Glomerular visceral epithelial cell (primary cell): Measurements from ENCODE around the gene RET.

ENCODE experiments used
- DNase-seq: peaks from one replicate; pipeline ENCODE4 v3.0.0-alpha.2; 2016; ENCODE audit errors: extremely low spot score

Gene RET

DNA sequence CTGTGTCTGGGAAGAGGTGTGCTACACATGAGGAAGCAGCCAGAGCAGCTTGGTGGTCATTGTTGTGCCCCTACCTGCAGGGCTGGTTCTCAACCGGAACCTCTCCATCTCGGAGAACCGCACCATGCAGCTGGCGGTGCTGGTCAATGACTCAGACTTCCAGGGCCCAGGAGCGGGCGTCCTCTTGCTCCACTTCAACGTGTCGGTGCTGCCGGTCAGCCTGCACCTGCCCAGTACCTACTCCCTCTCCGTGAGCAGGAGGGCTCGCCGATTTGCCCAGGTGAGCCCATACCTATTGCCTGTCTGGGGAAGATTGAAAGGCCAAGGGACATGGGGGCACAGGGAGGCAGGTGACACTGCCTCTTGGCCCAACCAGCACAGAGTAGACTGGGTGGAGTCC is 32.1 kb downstream of the RET start:
- no peak for DNase-seq

GRCh38 chr10:43109671-43110249 is 32.9 kb downstream of the RET start:
- no peak for DNase-seq

DNA sequence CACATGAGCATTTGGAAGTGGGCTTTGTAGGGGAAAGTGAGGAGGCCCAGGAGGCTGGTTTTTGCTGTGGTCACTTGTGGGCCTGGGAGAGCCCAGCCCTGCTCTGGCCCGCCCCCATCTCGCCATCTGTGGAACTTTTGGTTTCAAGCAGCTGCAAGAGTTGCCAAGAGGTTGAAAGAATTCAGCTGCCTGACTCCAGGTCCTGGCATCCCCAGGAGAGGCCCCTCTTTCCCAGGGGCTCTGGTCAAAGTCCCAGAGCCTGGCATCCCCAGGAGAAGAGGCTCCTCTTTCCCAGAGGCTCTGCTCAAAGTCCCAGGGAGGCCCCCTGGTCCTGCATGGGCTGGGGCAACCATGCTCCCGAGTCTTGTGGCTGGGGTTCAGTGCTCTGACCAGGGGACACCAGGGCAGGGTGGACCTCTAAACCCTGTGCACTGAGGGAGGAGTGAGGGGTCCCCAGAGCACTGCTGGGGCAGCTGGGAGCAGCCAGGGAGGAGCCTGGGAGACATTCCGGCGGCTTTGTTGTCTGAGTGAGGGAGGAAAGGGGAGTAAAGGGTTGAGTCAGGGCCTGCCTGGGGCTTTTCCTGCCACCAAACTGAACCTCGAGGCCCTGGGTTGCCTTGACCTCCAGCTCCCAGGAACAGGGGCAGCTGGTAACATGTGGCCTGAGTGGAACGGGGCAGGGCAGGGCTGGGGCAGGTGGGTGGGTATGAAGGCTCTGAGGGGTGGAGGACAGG is 33.6 kb downstream of the RET start:
- no peak for DNase-seq

DNA sequence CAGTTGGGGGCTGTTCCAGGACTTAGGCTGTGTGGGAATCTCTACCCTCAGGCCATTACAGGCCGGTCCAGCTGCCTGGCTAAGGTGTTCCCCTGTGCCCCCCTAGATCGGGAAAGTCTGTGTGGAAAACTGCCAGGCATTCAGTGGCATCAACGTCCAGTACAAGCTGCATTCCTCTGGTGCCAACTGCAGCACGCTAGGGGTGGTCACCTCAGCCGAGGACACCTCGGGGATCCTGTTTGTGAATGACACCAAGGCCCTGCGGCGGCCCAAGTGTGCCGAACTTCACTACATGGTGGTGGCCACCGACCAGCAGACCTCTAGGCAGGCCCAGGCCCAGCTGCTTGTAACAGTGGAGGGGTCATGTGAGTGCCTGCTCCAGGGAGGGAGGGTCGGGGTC is 34.2 kb downstream of the RET start:
- no peak for DNase-seq

GRCh38 chr10:43111921-43112607 is 35.2 kb downstream of the RET start:
- DNase-seq = no peak

DNA sequence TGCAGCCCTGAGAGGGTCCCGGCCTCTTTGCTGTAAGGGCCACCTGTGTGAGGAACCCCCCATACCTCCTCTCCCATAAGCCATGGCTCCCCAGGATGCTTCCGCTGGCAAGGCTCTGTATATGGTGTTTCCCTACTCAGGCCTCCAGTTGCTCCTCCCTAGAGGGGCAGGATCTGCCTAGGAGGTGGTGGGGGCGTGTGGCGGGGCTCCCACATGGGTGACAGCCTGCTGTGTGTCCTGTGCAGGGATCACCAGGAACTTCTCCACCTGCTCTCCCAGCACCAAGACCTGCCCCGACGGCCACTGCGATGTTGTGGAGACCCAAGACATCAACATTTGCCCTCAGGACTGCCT is 35.7 kb downstream of the RET start:
- DNase-seq = no peak

GRCh38 chr10:43113201-43114087 is 36.6 kb downstream of the RET start:
- DNase-seq = no peak

DNA sequence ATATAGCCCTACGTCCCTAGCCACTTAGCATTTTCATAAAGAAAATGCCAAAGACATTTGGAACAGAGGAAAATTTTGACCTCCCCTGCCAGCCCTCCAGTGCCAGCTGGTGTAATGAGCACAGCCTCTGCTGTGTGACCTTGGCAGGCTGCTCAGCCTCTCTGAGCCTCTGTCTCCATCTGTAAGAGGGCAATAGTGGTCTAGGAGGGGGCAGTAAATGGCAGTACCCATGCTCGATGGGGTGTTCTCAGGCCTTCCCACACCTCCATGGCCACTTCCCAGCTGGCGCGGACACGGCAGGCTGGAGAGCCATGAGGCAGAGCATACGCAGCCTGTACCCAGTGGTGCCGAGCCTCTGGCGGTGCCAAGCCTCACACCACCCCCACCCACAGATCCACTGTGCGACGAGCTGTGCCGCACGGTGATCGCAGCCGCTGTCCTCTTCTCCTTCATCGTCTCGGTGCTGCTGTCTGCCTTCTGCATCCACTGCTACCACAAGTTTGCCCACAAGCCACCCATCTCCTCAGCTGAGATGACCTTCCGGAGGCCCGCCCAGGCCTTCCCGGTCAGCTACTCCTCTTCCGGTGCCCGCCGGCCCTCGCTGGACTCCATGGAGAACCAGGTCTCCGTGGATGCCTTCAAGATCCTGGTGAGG is 37.3 kb downstream of the RET start:
- DNase-seq = no peak

- DNase-seq = no peak
These were observed 38.1 kb downstream of the RET start for GRCh38 chr10:43114743-43115611.

DNA sequence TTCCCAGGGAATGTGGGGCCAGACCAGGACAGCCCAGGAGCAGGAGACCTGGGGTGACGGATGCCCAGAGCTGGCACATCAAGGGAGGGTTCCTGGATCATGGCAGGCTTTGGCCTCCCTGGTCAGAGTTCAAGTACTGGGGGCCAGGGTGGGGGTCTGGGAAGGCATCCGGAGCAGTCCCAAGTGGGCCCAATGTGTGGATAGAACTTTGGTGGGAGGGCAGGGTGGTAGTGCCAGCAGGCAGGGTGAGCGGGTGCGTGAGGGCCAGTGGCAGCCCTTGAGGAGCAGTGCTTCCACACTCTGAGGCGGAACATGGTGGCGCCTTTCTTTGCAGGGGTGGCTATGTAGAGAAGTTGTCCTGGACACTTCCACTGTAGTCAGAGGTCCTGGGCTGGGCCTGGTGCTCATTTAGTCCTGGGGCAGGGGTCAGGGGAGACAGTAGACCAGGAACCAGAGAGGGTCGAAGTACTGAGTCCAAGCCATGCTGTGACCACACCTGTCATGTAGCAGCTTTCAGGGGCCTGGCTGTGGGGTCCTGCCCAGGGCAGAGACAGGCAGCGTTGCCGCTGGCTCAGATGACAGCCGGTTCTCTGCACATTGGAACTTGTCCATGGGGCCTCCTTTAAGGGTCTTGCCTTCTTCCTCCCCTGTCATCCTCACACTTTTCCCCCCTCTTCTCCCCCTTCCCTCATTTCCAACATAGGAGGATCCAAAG is 39.2 kb downstream of the RET start:
- DNase-seq = no peak

DNA sequence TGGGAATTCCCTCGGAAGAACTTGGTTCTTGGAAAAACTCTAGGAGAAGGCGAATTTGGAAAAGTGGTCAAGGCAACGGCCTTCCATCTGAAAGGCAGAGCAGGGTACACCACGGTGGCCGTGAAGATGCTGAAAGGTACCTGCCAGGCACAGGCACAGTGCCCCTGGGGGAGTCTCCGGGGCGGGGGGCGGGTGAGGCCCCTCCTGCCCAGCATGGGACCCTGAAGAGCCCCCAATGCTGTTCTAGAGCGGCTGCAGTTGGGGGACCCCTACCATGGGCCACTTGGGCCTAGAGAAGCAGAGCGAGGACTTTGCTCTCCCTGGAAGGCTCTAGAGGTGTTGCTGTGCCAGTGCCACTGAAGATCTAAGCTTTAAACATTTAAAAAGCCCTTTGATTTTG is 39.7 kb downstream of the RET start:
- DNase-seq = no peak

- no peak for DNase-seq
These were observed 40.3 kb downstream of the RET start for GRCh38 chr10:43117031-43117776.

DNA sequence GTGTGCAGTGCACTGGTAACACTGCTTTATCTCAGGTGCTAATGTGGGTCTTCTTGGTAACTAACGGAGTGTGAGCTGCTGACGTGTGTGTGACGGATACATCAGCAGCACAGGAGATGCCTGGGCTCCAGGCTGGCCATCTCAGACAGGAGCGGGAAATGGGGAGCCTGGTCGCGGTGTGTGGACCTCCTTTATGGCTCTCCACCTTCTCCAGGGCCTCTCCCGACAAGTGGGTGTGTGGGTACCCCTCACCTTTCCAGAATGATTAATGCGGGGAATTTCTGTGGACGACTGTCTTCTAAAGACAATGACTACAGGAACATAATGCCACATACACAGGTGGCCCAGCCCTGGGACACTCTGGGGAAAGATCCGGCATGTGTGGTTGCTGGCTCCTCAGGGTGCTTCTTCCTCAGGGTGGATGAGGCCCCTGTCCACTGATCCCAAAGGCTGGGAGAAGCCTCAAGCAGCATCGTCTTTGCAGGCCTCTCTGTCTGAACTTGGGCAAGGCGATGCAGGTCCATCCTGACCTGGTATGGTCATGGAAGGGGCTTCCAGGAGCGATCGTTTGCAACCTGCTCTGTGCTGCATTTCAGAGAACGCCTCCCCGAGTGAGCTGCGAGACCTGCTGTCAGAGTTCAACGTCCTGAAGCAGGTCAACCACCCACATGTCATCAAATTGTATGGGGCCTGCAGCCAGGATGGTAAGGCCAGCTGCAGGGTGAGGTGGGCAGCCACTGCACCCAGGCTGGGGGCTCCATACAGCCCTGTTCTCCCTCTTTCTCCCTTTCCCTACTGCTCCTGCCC is 41.1 kb downstream of the RET start:
- no peak for DNase-seq

DNA sequence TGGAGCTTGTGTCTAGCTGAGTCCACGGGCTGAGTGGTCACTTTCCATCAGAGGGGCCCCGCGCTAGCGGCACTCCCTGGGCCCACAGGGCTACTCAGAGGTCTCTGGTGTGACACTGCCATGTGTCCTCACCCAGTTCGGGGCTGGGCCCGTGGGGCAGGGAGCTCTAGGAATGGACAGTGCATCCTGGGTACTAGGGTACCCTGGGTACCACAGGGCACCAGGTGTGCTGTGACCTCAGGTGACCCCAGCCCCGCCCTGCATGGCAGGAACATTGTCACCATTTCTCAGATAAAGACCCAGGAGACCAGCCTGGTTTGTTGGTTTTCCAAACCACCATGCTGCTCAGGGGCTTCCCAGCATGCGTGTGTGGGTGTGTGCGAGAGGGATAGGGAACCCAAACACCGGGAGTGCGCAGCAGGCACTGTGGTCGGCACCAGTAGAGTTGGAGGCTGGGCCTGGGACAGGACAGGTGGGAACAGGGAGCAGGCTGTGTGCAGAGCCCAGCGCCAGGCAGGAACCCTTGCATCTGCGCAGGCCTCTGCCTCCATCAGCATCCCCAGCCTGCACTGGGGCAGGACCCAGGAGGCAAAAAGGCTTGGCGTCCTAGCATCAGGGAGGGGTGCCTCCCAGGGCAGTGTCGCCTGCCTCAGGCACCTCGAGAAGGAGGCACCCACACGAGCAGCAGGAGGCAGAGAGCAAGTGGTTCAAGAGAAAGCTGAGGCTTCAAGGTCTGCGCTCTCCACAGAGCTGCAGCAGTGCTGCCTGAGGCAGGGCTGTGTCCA is 42.0 kb downstream of the RET start:
- DNase-seq = no peak

DNA sequence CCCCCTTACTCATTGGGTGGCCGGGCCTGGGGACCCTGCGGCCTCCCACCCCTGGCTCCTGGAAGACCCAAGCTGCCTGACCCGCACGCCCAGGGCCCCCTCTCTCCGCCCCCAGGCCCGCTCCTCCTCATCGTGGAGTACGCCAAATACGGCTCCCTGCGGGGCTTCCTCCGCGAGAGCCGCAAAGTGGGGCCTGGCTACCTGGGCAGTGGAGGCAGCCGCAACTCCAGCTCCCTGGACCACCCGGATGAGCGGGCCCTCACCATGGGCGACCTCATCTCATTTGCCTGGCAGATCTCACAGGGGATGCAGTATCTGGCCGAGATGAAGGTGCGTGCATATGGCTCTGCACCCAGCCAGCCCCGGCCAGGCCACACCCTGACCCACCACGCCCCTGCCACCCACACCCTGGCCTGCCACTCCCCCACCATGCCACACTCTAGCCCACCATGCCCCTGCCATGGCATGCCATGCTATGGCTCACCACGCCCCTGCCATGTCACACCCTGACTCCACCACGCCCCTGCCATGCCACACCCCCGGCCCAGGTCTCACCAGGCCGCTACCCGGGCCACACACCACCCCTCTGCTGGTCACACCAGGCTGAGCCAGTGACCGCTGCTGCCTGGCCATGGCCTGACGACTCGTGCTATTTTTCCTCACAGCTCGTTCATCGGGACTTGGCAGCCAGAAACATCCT is 42.7 kb downstream of the RET start:
- no peak for DNase-seq

- DNase-seq = no peak
These were observed 43.5 kb downstream of the RET start for GRCh38 chr10:43120116-43120928.
